GM18508 (cell line): ENCODE measurements around the gene FBXL20.
"Not testable (repeated sequence)": the region's sequence is repeated elsewhere in the genome, so short reads cannot be mapped to it uniquely, and the experiment has no call there.

Experiments
- ATAC-seq: cut with Tn5 transposase; IDR thresholded peaks from one replicate; pipeline ENCODE4 v1.9.1; 2021; ENCODE audit warnings: moderate number of reproducible peaks; ENCODE audit not compliant: insufficient read depth, unreplicated experiment

The FBXL20 gene

DNA sequence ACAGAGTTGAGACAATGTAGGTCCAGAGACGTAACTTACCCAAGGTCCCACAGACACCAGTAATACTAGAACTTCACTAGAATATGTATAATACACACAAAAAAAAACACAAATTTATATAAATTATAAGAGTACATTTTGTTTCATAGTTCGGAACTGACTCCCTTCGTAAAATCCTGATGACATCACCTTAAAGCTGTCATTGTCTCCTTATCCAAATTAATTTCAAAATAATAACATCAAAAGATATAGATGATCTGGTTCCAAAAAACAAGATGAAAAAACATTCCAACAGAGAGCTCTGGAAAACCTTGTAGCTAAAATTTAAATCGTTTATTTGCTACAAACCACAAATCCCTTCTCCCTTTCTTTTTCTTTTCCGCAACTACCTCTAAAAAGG lies 10.0 kb downstream of the FBXL20 start:
- no peak for ATAC-seq

DNA sequence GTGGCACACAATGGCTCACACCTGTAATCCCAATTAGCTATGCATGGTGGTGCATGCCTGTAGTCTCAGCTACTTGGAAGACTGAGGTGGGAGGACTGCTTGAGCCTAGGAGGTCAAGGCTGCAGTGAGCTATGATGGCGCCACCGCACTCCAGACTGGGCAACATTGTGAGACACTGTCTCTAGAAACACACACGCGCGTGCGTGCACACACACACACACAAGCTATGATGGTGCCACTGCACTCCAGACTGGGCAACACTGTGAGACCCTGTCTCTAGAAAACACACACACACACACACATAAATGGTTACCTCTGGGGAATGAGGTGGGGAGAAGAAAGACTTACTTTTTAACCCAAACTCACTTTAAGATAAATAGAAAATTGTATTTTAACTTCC lies 16.4 kb downstream of the FBXL20 start:
- ATAC-seq, result no peak

DNA sequence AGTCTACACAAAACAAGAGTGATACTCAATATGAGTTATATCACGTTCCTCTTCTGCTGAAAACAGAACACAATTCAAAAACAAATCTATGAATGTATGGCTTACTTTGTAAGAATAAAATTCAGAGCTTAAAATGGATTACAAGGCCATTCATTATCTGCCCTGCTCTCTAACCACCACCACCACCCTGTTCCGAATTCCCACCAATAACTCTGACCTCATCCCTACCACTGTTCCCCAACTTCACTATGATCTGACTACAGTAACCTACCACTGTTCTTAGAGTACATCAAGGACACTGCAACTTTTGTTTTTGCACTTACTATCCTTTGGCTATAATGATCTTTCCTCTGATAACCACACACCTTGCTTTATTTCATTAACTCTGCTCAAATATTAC lies 21.3 kb downstream of the FBXL20 start:
- no peak for ATAC-seq

DNA sequence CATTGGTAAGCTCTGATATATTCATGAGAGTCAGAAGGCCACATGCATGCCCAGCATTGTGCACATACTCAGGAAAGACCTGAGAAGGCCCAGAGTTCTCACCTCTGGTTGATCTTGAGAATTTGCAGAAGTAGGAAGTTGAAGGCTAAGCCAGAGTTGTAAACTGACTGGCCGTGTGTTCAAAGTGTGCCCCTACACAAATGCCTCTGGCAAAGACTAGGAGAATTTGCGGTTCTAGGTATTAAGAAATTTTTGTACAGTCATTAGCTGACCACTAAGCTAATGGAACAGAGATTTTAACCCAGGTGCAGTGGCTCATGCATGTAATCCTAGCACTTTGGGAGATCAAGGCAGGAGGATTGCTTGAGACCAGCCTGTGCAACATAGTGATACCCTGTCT lies 25.0 kb downstream of the FBXL20 start:
- no peak for ATAC-seq

DNA sequence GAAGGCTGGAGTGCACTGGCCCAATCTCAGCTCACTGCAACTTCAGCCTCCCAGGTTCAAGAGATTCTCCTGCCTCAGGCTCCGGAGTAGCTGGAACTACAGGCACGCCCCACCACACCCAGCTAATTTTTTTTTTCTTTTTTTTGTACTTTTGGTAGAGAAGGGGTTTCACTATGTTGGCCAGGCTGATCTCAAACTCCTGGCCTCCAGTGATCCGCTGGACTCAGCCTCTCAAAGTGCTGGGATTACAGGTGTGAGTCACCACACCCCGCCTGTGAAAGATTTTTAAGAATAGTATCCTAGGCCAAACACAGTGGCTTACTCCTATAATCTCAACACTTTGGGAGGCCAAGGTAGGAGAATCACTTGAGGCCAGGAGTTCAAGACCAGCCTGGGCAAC lies 33.6 kb downstream of the FBXL20 start:
- not testable (repeated sequence) for ATAC-seq

DNA sequence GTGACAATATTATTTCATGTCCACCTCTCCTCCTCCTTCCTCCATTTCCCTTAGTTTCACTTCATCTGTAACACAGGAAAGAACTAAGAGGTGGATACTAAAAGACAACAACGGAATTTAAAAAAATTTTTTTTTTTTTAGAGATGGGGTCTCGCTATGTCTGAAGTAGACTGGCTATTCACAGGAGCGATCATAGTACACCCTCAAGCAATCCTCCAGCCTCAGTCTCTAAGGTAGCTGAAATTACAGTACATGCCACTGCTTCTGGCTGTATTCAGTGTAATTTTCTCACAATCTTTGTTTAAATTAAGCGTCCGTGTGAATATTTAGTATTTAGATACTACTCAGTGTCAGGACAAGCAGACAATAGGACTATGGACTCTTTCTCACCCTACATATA lies 35.6 kb downstream of the FBXL20 start:
- no peak for ATAC-seq

DNA sequence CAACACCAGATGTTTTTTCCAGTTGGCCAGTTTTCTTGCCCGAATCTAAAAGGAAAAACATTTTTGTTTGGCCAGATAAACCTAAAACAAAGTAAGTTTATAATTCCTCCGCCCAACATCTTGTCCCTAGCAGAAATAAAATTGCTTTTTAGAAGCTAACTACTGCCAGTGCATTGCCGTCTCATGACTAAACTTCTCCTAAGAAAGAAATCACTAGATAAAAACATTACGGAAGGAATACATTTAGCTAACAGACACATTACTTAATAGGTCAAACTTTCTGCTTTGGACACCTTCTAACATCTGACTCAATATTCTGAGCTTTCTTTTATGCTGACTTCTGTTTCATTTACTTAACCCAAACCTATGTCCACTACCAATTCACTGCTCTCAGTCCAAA lies 36.2 kb downstream of the FBXL20 start:
- no peak for ATAC-seq

DNA sequence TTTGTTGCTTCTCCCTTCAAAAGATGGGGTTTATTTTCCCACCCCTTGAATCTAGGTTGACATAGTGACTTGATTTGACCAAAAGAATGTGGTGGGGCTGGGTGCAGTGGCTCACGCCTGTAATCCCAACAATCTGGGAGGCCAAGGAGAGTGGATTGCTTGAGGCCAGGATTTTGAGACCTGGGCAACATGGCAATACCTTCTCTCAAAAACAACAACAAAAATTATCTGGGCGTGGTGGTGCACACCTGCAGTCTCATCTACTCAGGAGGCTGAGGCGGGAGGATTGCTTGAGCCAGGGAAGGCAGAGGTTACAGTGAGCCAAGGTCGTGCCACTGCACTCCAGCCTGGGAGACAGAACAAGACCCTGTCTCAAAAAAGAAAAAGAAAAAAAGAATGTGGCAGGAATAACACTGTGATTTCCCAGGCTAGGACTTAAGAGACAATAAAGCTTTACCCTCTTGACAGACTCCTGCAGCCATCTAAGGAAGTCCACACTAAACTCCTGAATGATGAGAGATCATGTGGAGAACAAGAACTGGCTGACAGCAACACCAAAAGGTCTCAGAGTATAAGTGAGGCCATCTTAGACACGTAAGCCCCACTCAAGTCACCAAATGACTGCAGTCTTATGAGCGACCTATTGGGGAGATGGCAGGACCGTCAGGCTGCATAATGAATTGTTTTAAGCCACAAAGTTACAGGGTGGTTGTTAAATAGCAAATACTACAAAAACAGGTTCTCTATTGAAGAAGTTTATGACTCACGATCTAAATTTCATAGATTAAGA lies 37.0 kb downstream of the FBXL20 start:
- ATAC-seq, result no peak

DNA sequence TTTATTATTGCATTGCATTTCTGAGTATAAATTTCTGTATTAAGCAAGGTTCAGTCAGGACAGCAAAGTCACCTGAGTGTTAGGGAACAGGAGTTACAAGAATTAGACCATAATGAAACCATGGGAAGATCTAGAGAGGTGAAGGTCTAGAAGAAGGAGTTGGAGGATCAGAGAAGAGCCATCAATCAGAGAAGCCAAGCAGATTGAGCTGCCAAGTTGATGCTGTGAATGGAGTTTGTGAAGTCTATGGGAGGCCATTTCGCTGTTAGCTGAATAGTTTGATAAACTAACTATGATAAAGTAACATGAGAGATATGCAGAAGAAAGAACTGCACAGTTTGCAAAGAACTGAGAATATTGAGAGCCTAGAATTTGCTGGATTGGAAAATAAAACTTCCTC lies 40.4 kb downstream of the FBXL20 start:
- ATAC-seq, result no peak

DNA sequence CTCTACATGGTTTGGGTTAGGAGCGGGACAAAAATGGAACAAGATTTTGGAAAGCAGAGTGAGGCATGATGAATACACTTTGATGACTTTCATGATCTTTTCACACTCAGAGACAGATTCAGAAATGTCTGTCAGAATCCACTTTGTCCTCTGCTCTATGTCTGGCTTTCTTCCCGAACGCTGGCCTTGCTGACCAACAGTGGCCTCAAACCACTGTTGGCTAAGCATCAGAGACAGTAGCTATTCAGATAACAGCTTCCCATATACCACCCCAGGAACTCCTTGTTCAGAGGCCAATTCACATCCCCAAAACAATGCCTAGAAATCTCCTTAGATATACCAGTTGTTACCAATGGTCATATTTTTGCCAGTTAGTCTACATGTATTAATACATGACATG lies 40.9 kb downstream of the FBXL20 start:
- no peak for ATAC-seq

DNA sequence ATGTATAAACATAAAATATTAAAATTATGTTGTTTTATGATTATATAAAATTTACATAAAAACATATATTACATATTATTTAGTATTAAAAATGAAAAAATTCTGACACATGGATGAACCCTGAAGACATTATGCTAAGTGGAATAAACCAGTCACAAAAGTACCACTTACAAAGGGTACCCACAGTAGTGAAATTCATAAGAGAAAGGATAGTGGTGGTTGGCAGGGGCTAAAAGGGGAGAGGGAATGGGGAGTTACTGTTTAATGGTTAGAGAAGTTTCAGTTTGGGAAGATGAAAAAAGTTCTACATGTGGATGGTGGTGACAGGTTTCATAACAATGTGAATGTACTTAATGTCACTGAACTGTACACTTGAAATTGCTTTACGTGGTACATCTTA lies 41.4 kb downstream of the FBXL20 start:
- ATAC-seq, result no peak

DNA sequence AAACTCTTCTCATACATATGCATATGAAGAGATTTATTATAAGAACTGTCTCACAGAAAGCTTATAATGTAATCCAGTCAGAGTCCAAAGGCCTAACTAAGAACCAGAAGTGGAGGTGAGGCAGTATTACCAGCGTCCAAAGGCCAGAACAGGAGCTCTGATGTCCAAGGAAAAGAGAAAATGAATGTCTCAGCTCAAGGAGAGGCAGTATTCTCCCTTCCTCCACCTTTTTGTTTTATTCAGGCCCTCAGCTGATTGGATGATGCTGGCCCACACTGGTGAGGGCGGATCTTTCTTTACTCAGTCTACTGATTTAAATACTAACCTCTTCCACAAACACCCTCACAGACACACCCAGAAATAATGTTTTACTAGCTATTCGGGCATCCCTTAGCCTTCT lies 43.4 kb downstream of the FBXL20 start:
- no peak for ATAC-seq

DNA sequence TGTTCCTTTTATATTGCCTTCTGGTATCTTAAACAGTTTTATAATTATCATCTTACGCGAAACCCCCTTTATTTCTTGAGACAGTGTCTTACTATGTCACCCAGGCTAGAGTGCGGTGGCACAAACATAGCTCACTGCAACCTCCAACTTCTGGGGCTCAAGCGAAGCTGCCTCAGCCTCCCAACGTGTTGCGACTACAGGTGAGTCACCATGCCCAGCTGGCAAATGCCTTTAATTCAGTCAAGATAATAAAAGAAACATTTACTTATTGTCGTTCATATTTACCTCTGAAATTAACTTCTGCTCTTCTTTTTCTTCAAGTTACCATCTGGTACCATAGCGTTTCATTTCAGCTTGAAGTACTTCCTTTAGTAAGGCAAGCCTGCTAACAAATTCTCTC lies 43.9 kb downstream of the FBXL20 start:
- no peak for ATAC-seq

DNA sequence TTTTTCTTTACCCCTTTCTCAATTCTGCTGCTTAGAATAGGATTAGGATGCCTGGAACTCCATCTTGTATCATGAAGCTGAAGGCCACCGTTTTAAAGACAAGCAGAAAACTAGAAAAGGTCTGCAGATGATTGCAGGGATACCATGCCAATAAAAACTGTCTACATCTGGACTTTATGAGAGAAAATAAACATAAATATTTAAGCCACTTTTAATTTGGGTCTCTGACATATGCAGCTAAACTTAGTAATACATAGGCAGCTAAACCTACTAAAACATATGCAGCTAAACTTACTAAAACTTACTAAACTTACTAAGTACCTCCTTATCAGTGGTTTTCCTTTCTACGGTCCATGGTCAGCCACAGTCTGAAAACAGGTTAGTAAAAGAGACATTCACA lies 48.4 kb downstream of the FBXL20 start:
- no peak for ATAC-seq

DNA sequence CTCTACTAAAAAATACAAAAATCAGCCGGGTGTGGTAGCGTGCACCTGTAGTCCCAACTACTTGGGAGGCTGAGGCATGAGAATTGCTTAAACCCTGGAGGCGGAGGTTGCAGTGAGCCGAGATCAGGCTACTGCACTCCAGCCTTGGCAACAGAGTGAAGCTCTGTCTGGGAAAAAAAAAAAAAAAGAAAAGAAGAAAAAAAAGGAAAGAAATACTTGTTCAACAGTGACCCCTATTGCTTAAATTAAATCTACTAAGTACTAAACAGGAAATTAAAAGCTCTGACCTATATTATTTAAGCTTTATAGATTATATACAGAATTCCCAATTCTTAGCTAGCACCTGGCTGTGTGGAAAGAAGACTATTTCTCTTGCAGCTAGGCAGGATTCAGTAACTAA lies 48.9 kb downstream of the FBXL20 start:
- ATAC-seq, result no peak

DNA sequence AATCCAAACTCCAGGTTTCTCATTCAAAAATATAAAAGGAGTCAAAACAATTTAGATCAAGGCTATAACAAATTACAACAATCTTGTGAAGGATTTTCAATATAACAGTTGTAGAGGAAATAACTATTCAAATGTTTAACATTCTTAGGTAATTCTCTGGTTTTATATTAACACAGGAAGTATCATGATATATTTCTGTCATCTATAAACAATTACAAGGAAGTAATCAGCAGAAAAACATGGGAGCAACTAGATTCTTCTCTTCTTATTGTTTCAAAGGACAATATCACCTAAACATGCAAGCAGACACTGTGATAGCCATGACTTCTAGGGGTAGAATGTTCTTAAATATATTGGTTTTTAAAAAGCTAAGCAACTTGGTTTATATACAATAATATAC lies 49.9 kb downstream of the FBXL20 start:
- ATAC-seq, result no peak

DNA sequence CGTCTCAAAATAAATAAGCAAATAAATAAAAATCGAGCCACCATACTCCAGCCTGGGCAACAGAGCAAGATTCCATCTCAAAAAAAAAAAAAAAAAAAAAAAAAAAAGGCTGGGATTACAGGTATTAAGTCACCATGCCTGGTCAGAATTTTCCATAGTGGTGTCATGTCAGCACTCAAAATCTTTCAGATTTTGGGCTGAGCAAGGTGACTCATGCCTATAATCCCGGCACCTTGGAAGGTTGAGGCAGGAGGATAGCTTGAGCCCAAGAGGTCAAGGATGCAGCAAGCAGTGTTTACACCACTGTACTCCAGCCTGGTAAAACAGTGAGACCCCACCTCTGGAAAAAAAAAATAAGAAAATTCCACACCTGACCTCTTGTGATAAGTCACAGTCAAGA lies 52.2 kb downstream of the FBXL20 start:
- ATAC-seq, result no peak

DNA sequence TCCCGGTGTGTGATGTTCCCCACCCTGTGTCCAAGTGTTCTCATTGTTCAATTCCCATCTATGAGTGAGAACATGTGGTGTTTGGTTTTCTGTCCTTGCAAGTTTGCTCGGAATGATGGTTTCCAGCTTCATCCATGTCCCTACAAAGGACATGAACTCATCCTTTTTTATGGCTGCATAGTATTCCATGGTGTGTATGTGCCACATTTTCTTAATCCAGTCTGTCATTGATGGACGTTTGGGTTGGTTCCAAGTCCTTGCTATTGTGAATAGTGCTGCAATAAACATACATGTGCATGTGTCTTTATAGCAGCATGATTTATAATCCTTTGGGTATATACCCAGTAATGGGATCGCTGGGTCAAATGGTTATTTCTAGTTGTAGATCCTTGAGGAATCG lies 54.6 kb downstream of the FBXL20 start:
- ATAC-seq, result not testable (repeated sequence)

DNA sequence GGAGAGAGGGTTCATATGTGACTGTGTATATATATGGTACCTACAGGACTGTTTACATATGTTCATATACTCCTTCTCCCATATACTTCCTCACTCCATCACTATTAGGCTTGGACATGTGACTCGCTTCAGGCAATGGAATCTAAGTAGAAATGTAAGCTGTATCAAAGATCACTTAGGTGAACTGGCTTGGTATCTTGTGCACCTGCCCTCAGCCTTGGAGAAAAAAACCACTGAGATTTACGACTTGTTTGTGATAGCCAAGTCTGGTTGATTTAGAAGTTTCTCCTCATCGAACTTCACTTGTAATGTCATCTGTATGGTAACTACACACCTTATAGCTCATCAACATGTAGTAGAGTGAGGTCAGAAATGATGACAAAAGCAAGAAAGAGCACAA lies 59.9 kb downstream of the FBXL20 start:
- no peak for ATAC-seq

DNA sequence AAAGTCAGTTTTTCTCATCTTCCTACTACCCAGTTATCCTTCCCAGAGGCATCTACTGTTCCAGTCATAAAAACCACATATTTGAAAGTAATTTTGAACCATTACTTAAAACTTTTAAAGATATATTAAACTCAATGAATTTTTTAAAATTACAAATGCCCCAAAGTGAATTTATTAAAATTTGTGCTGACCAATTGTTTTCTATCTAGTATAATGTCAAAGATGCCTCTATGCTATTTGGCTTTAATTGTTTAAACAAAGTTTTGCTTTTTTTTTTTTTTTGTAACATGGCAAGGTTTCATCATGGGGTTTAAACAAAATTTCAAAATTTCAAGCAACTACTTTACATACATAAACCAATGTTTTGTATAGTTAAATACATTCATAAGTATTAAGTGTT lies 60.7 kb downstream of the FBXL20 start:
- ATAC-seq, result no peak

DNA sequence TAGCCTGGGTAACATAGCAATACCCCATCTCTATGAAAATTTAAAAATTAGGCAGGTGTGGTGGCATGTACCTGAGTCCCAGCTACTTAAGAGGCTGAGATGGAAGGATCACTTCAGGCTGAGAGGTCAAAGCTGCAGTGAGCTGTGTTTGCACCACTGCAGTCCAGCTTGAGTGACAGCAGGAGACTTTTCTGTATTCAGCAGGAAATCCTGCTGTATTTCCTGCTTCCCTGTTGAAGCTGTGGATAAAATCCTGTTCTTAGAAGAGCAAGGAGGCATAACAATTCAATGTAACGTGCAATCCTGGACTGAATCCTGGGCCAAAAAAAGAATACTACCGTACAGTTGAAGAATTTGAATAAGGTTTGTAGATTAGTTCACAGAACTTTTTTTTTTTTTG lies 62.2 kb downstream of the FBXL20 start:
- ATAC-seq, result no peak

DNA sequence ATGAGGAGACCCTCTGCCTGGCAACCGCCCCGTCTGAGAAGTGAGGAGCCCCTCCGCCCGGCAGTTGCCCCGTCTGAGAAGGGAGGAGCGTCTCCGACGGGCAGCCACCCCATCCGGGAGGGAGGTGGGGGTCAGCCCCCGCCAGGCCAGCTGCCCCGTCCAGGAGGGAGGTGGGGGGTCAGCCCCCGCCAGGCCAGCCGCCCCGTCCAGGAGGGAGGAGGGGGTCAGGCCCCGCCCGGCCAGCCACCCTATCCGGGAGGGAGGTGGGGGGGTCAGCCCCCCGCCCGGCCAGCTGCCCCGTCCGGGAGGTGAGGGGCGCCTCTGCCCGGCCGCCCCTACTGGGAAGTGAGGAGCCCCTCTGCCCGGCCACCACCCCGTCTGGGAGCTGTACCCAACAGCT lies 63.8 kb downstream of the FBXL20 start:
- ATAC-seq, result not testable (repeated sequence)
